ENCODE results near the gene CADPS2. TPM values are rescaled to one million over a fixed set of nuclear protein-coding genes. Genes with fewer than 3 reads are reported as not detected.
"Not testable (repeated sequence)": the region's sequence is repeated elsewhere in the genome, so short reads cannot be mapped to it uniquely, and the experiment has no call there.

CADPS2 gene
- total RNA-seq, 1 experiment from 2014 or later, result 16.6 TPM

DNA sequence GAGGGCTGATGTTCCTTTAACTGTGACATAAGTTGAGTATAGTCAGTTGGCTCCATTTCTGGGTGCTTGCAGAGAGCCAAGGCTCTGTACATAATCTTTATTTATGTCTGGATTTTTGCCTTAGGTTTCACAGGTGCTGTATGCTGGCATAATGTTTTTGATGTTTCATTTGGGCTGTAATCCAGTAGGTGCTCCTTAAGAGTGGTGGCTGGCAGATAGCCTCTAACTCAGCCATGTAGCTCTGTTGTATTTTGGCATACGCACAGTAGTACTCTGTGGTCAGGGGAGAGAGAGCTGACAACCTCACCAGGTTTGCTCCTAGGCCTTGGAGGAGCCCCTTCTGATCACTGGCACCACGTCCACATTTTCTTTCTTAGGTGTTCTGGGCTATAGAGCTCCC, 248.5 kb downstream of the CADPS2 start:
- Histone ChIP-seq H3K36me3 (no peaks in the 10 kb centered on the region), H3K27ac (no peak overlapping the region), H3K4me1 (replicated peaks) (no peaks in the 10 kb centered on the region), H3K9me3 (replicated peaks) (0 out of 2 replicates have a peak, but pooled peaks cover 3% of the 10 kb centered on the region), H3K4me3 (no peak overlapping the region), H3K27me3 (replicated peaks) (no peaks in the 10 kb centered on the region)
- no peak for DNase-seq (ENCODE audit: low read depth in 1 of 2, low spot score in 2 of 2)

DNA sequence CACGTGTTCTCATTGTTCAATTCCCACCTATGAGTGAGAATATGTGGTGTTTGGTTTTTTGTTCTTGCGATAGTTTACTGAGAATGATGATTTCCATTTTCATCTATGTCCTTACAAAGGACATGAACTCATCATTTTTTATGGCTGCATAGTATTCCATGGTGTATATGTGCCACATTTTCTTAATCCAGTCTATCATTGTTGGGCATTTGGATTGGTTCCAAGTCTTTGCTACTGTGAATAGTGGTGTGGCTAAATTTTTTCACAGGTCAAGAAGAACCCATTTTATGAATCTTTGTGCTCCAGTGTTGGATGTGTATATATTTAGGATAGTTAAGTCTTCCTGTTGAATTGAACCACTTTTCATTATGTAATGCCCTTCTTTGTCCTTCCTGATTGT, 250.8 kb downstream of the CADPS2 start:
- not testable (repeated sequence) for H3K4me3 ChIP-seq; H3K27me3 ChIP-seq (replicated peaks); H3K9me3 ChIP-seq (replicated peaks); H3K36me3 ChIP-seq; DNase-seq (ENCODE audit: low read depth in 1 of 2, low spot score in 2 of 2); H3K27ac ChIP-seq; H3K4me1 ChIP-seq (replicated peaks)

GRCh38 chr7:122633472-122633871, 252.8 kb downstream of the CADPS2 start:
- no peaks in the 10 kb centered on the region for H3K4me1 ChIP-seq (replicated peaks)
- no peak overlapping the region for H3K4me3 ChIP-seq

GRCh38 chr7:122632238-122632637, 254.0 kb downstream of the CADPS2 start:
- Histone ChIP-seq H3K9me3 (replicated peaks) (0 out of 2 replicates have a peak, but pooled peaks cover 3% of the 10 kb centered on the region), H3K27ac (no peak overlapping the region), H3K4me1 (replicated peaks) (no peaks in the 10 kb centered on the region), H3K4me3 (no peak overlapping the region), H3K27me3 (replicated peaks) (no peaks in the 10 kb centered on the region), H3K36me3 (no peaks in the 10 kb centered on the region)
- no peak for DNase-seq (ENCODE audit: low read depth in 1 of 2, low spot score in 2 of 2)

More at GRCh38 chr7:122633472-122633871, 252.8 kb downstream of the CADPS2 start:
- no peak overlapping the region for H3K27ac ChIP-seq
- DNase-seq (ENCODE audit: low read depth in 1 of 2, low spot score in 2 of 2), result no peak
- 0 out of 2 replicates have a peak, but pooled peaks cover 3% of the 10 kb centered on the region for H3K9me3 ChIP-seq (replicated peaks)
- H3K36me3 ChIP-seq, result no peaks in the 10 kb centered on the region
- H3K27me3 ChIP-seq (replicated peaks), result no peaks in the 10 kb centered on the region

GRCh38 chr7:122629412-122629953, 256.8 kb downstream of the CADPS2 start:
- H3K27ac ChIP-seq, result no peak overlapping the region
- H3K4me3 ChIP-seq, result no peak overlapping the region
- no peaks in the 10 kb centered on the region for H3K4me1 ChIP-seq (replicated peaks)
- no peaks in the 10 kb centered on the region for H3K36me3 ChIP-seq
- no peaks in the 10 kb centered on the region for H3K9me3 ChIP-seq (replicated peaks)
- H3K27me3 ChIP-seq (replicated peaks), result no peaks in the 10 kb centered on the region
- no peak for DNase-seq (ENCODE audit: low read depth in 1 of 2, low spot score in 2 of 2)

GRCh38 chr7:122628651-122629411, 257.4 kb downstream of the CADPS2 start:
- H3K4me1 ChIP-seq (replicated peaks), result no peaks in the 10 kb centered on the region
- DNase-seq (ENCODE audit: low read depth in 1 of 2, low spot score in 2 of 2), result no peak
- no peaks in the 10 kb centered on the region for H3K36me3 ChIP-seq
- H3K9me3 ChIP-seq (replicated peaks), result no peaks in the 10 kb centered on the region
- H3K27ac ChIP-seq, result no peak overlapping the region
- H3K4me3 ChIP-seq, result no peak overlapping the region
- no peaks in the 10 kb centered on the region for H3K27me3 ChIP-seq (replicated peaks)

DNA sequence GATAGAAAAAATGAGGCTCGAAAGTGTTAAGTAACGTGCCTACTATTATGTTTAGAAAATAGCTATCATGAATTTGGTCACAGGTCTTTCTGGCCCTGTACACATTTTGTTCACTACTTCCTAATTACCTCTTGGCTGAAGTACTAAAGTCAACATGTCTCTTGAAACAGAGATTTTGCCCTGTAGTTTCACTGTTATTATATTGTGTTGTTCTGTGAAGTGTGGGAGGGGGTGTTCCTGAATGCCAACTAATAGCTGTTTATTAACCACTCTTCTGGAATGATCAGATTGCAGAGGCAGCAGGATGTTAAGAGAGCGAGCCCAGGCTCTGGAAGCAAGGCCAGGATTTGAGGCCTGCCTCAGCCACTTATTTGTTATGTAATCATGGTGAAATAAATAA, 259.5 kb downstream of the CADPS2 start:
- H3K36me3 ChIP-seq, result no peaks in the 10 kb centered on the region
- no peaks in the 10 kb centered on the region for H3K9me3 ChIP-seq (replicated peaks)
- DNase-seq (ENCODE audit: low read depth in 1 of 2, low spot score in 2 of 2), result no peak
- H3K4me3 ChIP-seq, result no peak overlapping the region
- H3K27me3 ChIP-seq (replicated peaks), result no peaks in the 10 kb centered on the region
- H3K4me1 ChIP-seq (replicated peaks), result no peaks in the 10 kb centered on the region
- no peak overlapping the region for H3K27ac ChIP-seq

- no peaks in the 10 kb centered on the region for H3K27me3 ChIP-seq (replicated peaks)
- no peaks in the 10 kb centered on the region for H3K9me3 ChIP-seq (replicated peaks)
- no peaks in the 10 kb centered on the region for H3K4me1 ChIP-seq (replicated peaks)
- no peak overlapping the region for H3K27ac ChIP-seq
- no peaks in the 10 kb centered on the region for H3K36me3 ChIP-seq
- no peak for DNase-seq (ENCODE audit: low read depth in 1 of 2, low spot score in 2 of 2)
- H3K4me3 ChIP-seq, result no peak overlapping the region
These were observed 263.6 kb downstream of the CADPS2 start for GRCh38 chr7:122622682-122623081.

GRCh38 chr7:122619664-122620063, 266.6 kb downstream of the CADPS2 start:
- no peak for DNase-seq (ENCODE audit: low read depth in 1 of 2, low spot score in 2 of 2)
- H3K4me3 ChIP-seq, result no peak overlapping the region
- no peaks in the 10 kb centered on the region for H3K36me3 ChIP-seq
- H3K27me3 ChIP-seq (replicated peaks), result no peaks in the 10 kb centered on the region
- no peaks in the 10 kb centered on the region for H3K4me1 ChIP-seq (replicated peaks)
- no peak overlapping the region for H3K27ac ChIP-seq
- H3K9me3 ChIP-seq (replicated peaks), result no peaks in the 10 kb centered on the region

- no peaks in the 10 kb centered on the region for H3K9me3 ChIP-seq (replicated peaks)
- no peaks in the 10 kb centered on the region for H3K36me3 ChIP-seq
- H3K27me3 ChIP-seq (replicated peaks), result no peaks in the 10 kb centered on the region
- no peaks in the 10 kb centered on the region for H3K4me1 ChIP-seq (replicated peaks)
- no peak overlapping the region for H3K27ac ChIP-seq
- no peak for DNase-seq (ENCODE audit: low read depth in 1 of 2, low spot score in 2 of 2)
- H3K4me3 ChIP-seq, result no peak overlapping the region
These were observed 267.6 kb downstream of the CADPS2 start for GRCh38 chr7:122618585-122619189.

DNA sequence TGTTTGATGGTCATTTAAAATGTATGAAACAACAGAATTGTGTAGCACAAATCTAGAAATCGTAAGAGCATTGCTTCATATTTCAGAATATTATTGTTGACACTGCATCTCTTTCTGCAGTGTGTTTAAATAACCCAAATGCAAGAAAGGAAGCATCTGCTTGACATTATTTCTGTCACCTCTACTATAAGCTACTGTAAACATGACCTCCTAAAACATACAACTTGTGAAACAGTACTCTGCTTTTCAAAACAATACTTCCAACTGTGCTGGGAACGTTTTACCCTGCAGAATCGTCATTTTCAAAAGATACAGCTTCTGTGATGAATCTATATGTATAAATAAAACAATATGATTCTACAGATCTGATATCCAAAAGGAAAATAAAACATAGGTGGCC, 269.3 kb downstream of the CADPS2 start:
- no peak for DNase-seq (ENCODE audit: low read depth in 1 of 2, low spot score in 2 of 2)
- H3K4me3 ChIP-seq, result no peak overlapping the region
- H3K36me3 ChIP-seq, result no peaks in the 10 kb centered on the region
- no peaks in the 10 kb centered on the region for H3K4me1 ChIP-seq (replicated peaks)
- no peak overlapping the region for H3K27ac ChIP-seq
- H3K9me3 ChIP-seq (replicated peaks), result no peaks in the 10 kb centered on the region
- H3K27me3 ChIP-seq (replicated peaks), result no peaks in the 10 kb centered on the region

DNA sequence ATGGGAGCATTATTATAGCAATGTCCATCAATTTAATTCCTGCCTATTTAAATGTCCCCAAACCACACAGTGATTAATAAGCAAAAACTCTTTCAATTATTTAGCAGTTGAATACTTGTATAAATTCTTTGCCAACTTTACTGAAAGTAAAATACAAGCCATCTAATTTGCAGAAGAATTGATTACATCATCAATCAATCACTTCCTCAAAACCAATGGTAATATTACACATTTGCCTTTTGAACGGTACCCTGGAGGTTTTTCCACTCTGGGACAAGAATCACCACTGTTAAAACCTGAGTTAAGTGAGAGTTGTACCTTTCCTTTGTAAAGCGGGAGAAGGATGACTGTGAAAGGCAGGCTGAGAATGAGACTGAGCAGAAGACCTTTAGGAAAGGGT, 280.3 kb downstream of the CADPS2 start:
- no peak for DNase-seq (ENCODE audit: low read depth in 1 of 2, low spot score in 2 of 2)
- Histone ChIP-seq H3K4me1 (replicated peaks) (no peaks in the 10 kb centered on the region), H3K36me3 (no peaks in the 10 kb centered on the region), H3K27ac (no peak overlapping the region), H3K9me3 (replicated peaks) (no peaks in the 10 kb centered on the region), H3K27me3 (replicated peaks) (no peaks in the 10 kb centered on the region), H3K4me3 (no peak overlapping the region)

- Histone ChIP-seq H3K4me3 (no peak overlapping the region), H3K4me1 (replicated peaks) (no peaks in the 10 kb centered on the region), H3K27ac (no peak overlapping the region), H3K27me3 (replicated peaks) (no peaks in the 10 kb centered on the region), H3K9me3 (replicated peaks) (no peaks in the 10 kb centered on the region), H3K36me3 (no peaks in the 10 kb centered on the region)
- no peak for DNase-seq (ENCODE audit: low read depth in 1 of 2, low spot score in 2 of 2)
These were observed 282.0 kb downstream of the CADPS2 start for GRCh38 chr7:122604251-122604650.

DNA sequence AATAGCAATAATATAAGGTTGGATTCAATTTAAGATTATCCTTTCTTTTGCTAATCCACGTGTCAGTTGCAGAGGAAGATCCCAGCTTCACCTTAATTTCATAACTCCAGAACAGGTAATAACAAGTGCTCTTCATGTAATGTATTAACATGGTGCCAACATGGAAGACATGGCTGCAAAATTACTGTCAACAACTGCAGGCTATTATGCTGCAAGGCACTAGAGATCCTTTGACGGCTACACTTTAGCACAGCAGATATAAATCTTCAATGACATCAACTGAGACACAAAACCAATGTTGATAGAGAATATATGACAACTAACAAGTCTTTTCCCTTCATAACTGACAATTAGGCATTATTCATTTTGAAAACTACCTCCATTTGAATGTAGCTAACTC, 283.5 kb downstream of the CADPS2 start:
- H3K4me1 ChIP-seq (replicated peaks), result no peaks in the 10 kb centered on the region
- no peak overlapping the region for H3K27ac ChIP-seq
- DNase-seq (ENCODE audit: low read depth in 1 of 2, low spot score in 2 of 2), result no peak
- H3K27me3 ChIP-seq (replicated peaks), result no peaks in the 10 kb centered on the region
- no peaks in the 10 kb centered on the region for H3K36me3 ChIP-seq
- no peaks in the 10 kb centered on the region for H3K9me3 ChIP-seq (replicated peaks)
- no peak overlapping the region for H3K4me3 ChIP-seq

Data from SJSA1 (cell line).